Tibial artery (tissue), 4 donors: ENCODE results near the gene PASK.
"Not testable (repeated sequence)": the region's sequence is repeated elsewhere in the genome, so short reads cannot be mapped to it uniquely, and the experiment has no call there.

ENCODE experiments used
- DNase-seq, 2 donors: peaks; one replicate each; pipeline ENCODE4 v3.0.0-alpha.2; 2019
- H3K27ac ChIP-seq, 2 donors: fragments of 200-600 bp; sonication (generic) in 1 of 2; 1 replicate in 1 of 2; 2 replicates in 1 of 2; pipeline ENCODE4 v1.5.1; 2018 to 2019; ENCODE audit warnings: mild to moderate bottlenecking in 1 of 2
- H3K27me3 ChIP-seq, 2 donors: fragments of 200-600 bp; sonication (generic) in 1 of 2; one replicate each; pipeline versions ENCODE4 v1.5.1 to v1.6.0; 2016 to 2019
- H3K36me3 ChIP-seq, 3 donors: fragments of 200-600 bp; sonication (generic) in 2 of 3; one replicate each; pipeline ENCODE4 v1.5.1; 2016 to 2019; ENCODE audit warnings: mild to moderate bottlenecking in 2 of 3
- H3K4me1 ChIP-seq, 4 donors: fragments of 200-600 bp; sonication (generic) in 2 of 4; 1 replicate in 3 of 4; 2 replicates in 1 of 4; pipeline ENCODE4 v1.5.1; 2016 to 2019
- H3K4me3 ChIP-seq, 2 donors: fragments of 200-600 bp; sonication (generic) in 1 of 2; 1 replicate in 1 of 2; 2 replicates in 1 of 2; pipeline ENCODE4 v1.5.1; 2018 to 2019; ENCODE audit warnings: mild to moderate bottlenecking in 2 of 2
- H3K9me3 ChIP-seq, 3 donors: fragments of 200-600 bp; sonication (generic) in 1 of 3; one replicate each; pipeline ENCODE4 v1.5.1; 2016 to 2019
- intact Hi-C: fragments of 100-400 bp; cut with DNase I; formaldehyde crosslinking; loops from one replicate; pipeline ENCODE4 v1.15.0; 2023; ENCODE audit warnings: low total_unique reads
- TF ChIP-seq, protein P1 (sequence below), 2 experiments: fragments of 200-600 bp in 1 of 2; fragments of 450-650 bp in 1 of 2; IDR thresholded peaks; one replicate each; pipeline ENCODE4 v1.5.1; 2017 to 2019; ENCODE audit warnings: antibody characterized with exemption in 2 of 2, mild to moderate bottlenecking in 1 of 2, moderate library complexity in 1 of 2

The PASK gene

DNA sequence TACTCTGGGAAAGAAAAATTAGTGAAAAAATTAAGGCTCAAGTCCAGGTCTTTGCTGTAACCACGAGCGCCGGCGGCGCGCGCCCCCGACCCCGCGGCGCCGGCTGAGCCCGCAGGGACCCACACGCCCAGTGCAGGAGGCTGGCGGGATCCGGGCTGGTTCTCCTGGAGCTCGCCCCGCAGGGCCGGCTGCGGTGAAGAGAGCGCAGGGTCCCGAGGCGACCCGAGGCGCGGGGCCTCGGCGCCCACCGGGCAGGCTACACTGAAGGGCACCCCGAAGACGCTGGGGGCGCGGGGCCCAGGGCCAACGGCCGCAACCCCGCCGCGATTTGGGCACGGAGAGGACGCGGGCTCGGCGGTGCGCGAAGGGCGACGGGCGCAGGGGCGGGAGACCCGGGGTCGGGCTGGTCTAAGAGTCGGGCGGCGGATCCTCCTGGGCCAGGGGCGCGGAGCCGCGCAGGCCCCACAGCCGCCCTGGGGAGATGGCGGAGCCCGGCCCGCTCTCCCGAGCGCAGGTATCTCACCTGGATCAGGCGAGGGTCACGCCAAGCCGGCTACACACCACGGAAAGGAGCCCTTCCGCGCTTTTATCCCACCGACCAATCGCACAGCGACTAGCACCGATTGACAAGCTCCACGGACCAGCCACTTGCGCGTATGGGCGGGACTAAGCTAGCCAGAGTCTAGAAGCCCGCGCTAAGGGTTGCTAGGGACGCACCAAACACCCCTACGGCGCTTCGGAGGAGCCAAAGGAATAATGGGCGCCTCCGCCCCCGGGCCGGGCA is at the start of gene PASK:
Gene PASK, minus strand, starts transcription at position 582 of the 784 bp plus-strand sequence. CDS start 6,440 bp downstream, outside the sequence.
- H3K27ac ChIP-seq = peak within 1 kb of the TSS; percentile 82 to 90
- intact Hi-C loops = no loop called here

DNA sequence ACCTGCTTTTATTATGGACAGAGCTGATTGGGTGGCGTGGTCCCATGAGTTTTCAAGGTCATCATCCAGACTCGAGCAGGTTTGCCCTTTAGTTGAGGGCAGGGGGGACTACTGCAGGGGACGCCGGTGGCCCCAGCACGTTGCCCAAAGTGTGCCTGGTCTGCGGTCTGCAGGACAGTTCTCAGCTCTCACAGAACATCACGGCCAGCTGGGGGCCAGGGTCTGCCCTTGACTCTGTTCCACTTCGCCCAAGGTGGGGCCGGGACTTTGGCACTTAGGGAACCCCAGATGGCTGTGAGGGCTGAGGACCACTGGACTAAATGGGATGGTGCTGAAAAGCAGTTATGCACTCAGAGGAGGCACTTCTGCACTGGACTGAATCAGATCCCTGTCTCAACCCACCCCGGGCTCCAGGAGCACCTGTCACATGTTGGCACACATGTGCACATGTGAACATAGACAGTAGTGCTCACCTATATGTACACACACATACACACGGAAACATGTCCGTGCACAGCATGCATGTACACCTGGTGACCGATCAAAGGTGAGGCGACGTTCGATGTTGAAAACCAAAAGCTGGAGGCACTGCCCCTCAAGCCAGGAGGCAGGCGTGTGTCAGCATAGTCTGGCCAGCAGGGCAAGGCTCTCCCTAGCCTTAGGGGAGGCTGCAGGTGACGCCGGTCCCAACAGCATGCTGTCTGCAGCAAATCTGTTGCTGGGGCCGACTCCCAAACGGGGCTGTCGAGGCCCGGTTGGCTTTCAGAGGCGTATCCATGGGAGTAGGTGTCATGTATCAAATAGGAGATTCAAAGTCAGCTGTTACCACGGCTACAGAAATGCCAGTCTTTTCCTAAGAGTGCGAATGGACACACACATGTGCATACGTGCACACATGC is 49.4 kb upstream of the PASK start:
- H3K4me1 ChIP-seq = no peaks in the 10 kb centered on the region
- no peak for DNase-seq
- H3K27me3 ChIP-seq = no peaks in the 10 kb centered on the region
- TF ChIP-seq, protein P1, sequence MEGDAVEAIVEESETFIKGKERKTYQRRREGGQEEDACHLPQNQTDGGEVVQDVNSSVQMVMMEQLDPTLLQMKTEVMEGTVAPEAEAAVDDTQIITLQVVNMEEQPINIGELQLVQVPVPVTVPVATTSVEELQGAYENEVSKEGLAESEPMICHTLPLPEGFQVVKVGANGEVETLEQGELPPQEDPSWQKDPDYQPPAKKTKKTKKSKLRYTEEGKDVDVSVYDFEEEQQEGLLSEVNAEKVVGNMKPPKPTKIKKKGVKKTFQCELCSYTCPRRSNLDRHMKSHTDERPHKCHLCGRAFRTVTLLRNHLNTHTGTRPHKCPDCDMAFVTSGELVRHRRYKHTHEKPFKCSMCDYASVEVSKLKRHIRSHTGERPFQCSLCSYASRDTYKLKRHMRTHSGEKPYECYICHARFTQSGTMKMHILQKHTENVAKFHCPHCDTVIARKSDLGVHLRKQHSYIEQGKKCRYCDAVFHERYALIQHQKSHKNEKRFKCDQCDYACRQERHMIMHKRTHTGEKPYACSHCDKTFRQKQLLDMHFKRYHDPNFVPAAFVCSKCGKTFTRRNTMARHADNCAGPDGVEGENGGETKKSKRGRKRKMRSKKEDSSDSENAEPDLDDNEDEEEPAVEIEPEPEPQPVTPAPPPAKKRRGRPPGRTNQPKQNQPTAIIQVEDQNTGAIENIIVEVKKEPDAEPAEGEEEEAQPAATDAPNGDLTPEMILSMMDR (IDR thresholded peaks at IDR 0.05) = no peak
- intact Hi-C loops = no loop called here
- H3K27ac ChIP-seq = no peak overlapping the region
- no peak overlapping the region for H3K4me3 ChIP-seq
- H3K36me3 ChIP-seq = no peaks in the 10 kb centered on the region
- H3K9me3 ChIP-seq = no peaks in the 10 kb centered on the region

More for the DNA sequence above, at the start of gene PASK:
- no peaks in the 10 kb centered on the region for H3K9me3 ChIP-seq
- TF ChIP-seq, protein P1 (IDR thresholded peaks at IDR 0.05) = no peak
- peak within 1 kb of the TSS; percentile 86 to 97 for H3K4me3 ChIP-seq
- H3K4me1 ChIP-seq = peaks cover 0 to 26% (median 16%) of the 10 kb centered on the region in 4 donors
- H3K36me3 ChIP-seq = peaks cover 0 to 8% (median 4%) of the 10 kb centered on the region in 3 donors
- no peaks in the 10 kb centered on the region for H3K27me3 ChIP-seq
- peak; percentile 96 for DNase-seq

DNA sequence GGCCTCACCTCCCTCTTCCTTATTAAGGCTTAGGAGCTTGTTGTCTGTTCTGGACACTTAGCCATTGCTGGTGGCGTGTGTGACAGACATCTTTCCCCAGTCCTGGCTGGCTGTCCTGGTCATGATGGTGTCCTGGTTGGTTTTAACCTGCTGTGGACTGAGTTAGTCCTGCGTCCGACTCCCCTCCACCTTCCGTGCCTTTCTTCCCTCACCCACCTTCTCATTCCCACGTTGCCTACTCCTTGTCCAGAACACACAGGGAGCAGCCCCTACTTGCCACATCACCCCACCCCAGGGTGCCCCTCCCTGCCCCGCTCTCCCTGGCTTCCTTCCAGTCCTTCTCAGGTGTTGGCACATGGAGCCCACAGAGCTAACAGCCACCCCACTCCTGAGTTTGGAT is 48.7 kb upstream of the PASK start:
- Histone ChIP-seq H3K27ac (no peak overlapping the region), H3K4me3 (no peak overlapping the region), H3K36me3 (no peaks in the 10 kb centered on the region), H3K27me3 (no peaks in the 10 kb centered on the region), H3K4me1 (no peaks in the 10 kb centered on the region), H3K9me3 (no peaks in the 10 kb centered on the region)
- TF ChIP-seq, protein P1 (IDR thresholded peaks at IDR 0.05) = no peak
- DNase-seq = no peak
- intact Hi-C loops = no loop called here

DNA sequence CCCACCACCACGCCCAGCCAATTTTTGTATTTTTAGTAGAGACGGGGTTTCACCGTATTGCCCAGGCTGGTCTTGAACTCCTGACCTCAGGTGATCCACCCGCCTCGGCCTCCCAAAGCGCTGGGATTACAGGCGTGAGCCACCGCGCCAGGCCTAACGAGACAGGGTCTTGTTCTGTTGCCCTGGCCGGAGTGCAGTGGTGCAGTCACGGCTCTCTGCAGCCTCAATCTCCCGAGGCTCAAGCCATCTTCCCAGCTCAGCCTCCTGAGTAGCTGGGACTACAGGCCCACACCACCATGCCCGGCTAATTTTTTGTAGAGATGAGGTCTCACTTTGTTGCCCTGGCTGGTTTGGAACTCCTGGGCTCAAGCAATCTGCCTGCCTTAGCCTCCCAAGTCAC is 48.0 kb upstream of the PASK start:
- H3K4me1 ChIP-seq, H3K36me3 ChIP-seq, H3K27me3 ChIP-seq, H3K9me3 ChIP-seq, H3K4me3 ChIP-seq, DNase-seq, H3K27ac ChIP-seq, intact Hi-C loops: not testable (repeated sequence)

DNA sequence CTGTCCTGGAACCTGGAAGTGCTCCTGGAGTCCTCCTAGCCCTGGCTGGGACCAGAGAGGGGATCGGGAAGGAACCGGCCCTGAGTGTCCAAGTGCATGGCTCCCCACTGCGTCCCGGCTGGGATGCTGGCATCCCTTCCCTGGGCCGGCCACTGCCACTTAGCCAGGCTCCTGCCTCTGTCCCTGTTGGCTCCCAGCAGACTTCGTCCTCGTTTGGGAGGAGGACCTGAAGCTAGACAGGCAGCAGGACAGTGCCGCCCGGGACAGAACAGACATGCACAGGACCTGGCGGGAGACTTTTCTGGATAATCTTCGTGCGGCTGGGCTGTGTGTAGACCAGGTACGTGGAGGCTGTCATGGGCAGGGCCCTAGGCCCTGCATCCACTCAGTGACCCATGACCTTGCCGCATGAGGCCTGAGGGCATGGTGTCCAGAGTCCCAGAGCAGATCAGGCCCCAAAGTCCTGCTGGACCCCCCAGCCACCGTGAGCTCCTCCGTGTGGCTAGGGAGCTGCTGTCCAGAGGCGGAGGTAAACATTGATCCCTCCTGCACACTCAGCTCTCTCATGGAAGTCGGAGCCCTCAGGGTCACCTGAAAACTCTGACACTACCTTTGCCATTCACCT is 46.3 kb upstream of the PASK start:
- Histone ChIP-seq H3K27ac (no peak overlapping the region), H3K27me3 (no peaks in the 10 kb centered on the region), H3K4me1 (no peaks in the 10 kb centered on the region), H3K9me3 (no peaks in the 10 kb centered on the region), H3K36me3 (no peaks in the 10 kb centered on the region), H3K4me3 (no peak overlapping the region)
- TF ChIP-seq, protein P1 (IDR thresholded peaks at IDR 0.05) = no peak
- intact Hi-C loops = no loop called here
- DNase-seq = no peak
